AG09309 (cell line): ENCODE results near the gene FLAD1.

Experiments used
- DNase-seq: peaks from one replicate; pipeline ENCODE4 v3.0.0-alpha.2; 2010; ENCODE audit warnings: low read depth
- H3K4me3 ChIP-seq: 2 replicates; pipeline ENCODE4 v1.5.1; 2011; ENCODE audit warnings: mild to moderate bottlenecking, low read depth, low read length, moderate library complexity; ENCODE audit not compliant: control insufficient read depth
- TF ChIP-seq, protein P1 (sequence below): IDR thresholded peaks from 2 replicates; pipeline ENCODE4 v1.5.1; 2011; ENCODE audit warnings: mild to moderate bottlenecking, low read depth, low read length, inconsistent platforms; ENCODE audit not compliant: insufficient read depth, control insufficient read depth; ENCODE audit errors: missing control alignments

FLAD1 gene

DNA sequence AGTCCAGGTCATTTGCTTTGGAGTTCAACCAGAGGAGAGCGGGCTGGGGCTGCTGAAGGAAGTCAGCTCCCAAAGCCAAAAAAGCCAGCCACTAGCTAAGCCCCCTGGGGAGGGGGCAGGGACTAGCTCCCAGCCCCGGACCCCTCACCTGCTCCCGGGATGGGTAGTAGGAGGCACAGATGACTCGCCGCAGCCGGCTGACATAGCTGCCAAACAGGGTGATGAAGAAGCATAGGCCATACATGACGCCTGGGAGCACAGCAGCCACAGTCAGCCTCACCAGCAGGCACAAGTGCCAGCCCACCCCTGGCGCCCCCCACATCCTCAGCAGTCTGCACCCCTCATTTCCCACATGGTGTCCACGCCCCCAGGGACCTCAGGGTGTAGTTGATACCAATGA, 43.0 kb downstream of the FLAD1 start:
- TF ChIP-seq, protein P1, sequence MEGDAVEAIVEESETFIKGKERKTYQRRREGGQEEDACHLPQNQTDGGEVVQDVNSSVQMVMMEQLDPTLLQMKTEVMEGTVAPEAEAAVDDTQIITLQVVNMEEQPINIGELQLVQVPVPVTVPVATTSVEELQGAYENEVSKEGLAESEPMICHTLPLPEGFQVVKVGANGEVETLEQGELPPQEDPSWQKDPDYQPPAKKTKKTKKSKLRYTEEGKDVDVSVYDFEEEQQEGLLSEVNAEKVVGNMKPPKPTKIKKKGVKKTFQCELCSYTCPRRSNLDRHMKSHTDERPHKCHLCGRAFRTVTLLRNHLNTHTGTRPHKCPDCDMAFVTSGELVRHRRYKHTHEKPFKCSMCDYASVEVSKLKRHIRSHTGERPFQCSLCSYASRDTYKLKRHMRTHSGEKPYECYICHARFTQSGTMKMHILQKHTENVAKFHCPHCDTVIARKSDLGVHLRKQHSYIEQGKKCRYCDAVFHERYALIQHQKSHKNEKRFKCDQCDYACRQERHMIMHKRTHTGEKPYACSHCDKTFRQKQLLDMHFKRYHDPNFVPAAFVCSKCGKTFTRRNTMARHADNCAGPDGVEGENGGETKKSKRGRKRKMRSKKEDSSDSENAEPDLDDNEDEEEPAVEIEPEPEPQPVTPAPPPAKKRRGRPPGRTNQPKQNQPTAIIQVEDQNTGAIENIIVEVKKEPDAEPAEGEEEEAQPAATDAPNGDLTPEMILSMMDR: no peak
- DNase-seq: no peak
- no peak overlapping the region for H3K4me3 ChIP-seq

DNA sequence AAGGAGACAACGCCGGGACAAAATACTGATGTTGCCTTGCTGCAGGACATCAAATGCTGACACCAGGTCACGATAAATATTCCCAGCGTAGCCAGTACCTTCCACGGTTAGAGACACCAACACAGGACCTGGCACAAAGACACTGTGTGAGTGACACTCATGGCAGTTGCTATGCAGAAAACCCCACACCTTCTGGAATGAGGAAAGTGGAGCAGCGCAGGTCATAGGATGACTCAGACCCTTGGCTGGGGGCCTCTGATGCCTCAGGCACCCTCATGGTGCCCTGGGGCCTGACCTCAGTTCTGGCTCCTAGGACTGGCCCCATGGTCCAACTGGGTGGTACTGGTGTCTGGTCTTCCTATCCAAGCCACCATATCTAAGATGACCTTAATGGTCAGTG, 43.4 kb downstream of the FLAD1 start:
- no peak for DNase-seq
- no peak overlapping the region for H3K4me3 ChIP-seq
- TF ChIP-seq, protein P1: no peak

DNA sequence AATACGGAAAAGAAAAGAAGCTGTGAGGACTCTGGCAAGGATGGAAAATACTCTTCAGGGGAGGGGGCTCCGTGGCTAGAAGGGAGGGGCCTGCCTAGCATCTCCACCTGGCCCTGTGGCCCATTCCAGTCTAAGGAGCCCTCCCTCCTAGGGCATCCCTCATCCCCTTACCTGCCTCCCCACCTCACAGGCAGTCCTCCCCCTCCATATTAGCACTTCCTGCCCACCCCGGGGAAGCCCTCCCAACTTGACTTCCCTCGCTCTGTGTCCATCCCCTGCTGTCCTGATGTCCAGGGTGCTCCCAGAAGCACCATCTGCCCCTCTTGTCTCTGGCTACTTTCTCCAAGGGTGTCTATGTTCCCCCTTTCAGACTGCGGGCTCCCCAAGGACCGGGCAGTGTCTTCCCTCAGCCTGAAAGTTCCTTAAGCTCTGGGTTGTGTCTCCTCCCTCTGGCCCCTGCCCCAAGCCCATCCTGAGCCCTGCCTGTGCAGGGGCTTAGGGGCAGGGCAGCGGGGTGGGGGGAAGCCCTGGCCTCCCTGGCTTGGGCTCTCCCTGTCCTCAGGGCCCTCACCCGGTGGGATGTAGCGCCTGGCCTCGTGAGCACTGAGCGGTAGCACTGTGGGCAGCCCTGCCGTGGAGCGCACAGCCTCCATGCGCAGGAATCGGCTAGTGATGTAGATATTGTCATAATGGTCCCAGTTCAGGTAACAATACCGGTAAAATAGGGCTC, 46.5 kb downstream of the FLAD1 start:
- DNase-seq: no peak
- no peak overlapping the region for H3K4me3 ChIP-seq
- TF ChIP-seq, protein P1: no peak

DNA sequence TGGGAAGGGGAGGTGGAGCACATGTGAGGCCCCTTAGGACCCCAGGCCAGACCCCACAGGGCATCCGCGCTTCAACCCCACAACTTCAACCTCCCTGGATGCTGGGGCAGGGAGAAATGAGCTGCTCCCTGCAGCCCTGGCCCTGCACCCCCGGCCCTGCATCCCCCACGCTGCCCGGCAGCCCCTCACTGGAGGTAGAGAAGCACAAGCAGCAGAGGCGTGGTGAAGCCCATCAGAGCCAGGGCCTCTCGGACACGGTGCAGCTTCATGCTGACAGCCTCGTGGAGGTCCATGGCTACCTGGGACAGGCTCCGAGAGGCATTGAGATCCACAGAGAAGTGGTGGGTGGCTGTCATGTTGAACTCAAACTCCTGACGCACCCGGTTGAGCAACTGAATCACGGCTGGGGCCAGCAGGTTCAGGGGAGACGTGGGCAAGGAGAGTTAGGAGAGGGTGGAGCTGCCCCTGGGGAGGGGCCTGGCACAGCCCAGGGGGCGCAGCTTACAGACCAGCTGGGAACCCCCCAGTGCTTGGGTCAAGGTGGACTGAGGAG, 47.2 kb downstream of the FLAD1 start:
- TF ChIP-seq, protein P1: no peak
- no peak overlapping the region for H3K4me3 ChIP-seq
- DNase-seq: no peak

DNA sequence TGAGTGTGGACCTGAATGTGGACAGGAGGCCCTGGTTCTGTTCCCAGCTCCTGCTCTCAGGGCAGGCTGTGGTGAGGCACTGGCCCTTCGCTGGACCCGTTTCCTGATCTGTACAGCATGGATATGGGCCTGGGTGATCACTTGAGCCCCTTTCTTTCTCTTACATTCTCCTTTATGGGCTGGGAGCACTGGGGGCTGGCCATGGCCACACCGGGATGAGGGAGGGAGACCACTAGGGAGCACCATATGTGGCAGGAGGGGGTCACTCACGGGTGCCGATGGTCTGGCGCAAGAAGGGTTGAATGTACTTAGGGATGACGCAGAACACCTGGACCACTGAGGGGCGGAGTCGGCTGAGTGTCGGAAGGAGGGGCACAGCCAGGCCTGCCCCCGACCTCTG, 47.8 kb downstream of the FLAD1 start:
- no peak for DNase-seq
- no peak overlapping the region for H3K4me3 ChIP-seq
- TF ChIP-seq, protein P1: no peak

DNA sequence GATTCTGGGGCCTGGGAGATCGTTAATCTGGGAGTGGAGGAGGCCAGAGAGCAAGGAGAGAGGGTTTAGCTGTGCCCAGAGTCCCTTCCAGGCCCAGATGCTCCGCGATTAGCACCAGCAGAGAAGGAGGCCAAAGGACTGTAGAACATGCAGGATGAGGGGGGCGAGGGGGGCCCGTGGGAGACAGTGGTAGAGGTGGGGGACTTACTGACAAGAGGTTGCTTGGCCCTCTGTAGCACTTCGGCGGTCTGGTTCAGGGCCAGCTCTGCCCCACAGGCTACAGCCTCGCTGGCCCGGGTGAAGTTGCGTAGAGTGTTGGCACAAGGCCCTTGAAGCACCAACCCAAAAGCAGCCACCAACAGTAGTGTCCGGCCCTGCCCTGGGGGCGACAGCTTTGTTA, 49.7 kb downstream of the FLAD1 start:
- no peak for DNase-seq
- H3K4me3 ChIP-seq: no peak overlapping the region
- TF ChIP-seq, protein P1: no peak

DNA sequence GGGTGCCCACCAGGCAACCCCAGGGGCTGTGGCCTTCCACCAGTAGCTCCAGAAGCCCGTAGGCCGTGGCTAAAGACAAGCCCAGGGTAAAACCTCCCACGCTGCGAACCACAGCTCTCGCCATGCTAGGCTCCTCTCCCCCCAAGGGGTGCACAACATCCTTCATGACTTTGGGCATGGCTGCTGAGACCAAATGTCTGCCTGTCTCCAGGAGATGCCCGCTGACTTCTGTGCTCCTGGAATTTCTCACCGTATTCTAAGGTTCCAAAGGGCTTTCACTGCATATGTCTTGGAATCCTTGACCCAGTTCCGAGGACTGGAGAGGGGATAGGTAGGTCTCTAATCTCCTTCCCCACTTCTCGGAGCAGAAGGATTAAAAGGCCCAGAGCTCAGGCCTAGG, 50.4 kb downstream of the FLAD1 start, which contains the start of the genes DCST1 and DCST2:
DCST1 (plus strand) TSS at position 301 of the 400 bp plus-strand sequence. CDS start 213 bp downstream, outside the sequence.
DCST2 (minus strand) TSS at position 258 of the 400 bp plus-strand sequence; CDS start at position 178, 80 bp downstream.
- H3K4me3 ChIP-seq: no peak within 1 kb of the TSS
- no peak for DNase-seq
- TF ChIP-seq, protein P1: no peak
